HG03108 (cell line): ENCODE data around the gene TMEM181.

Source experiments
- ATAC-seq: cut with Tn5 transposase; IDR thresholded peaks from one replicate; pipeline ENCODE4 v1.9.1; 2021; ENCODE audit warnings: moderate library complexity; ENCODE audit not compliant: unreplicated experiment

TMEM181 gene

GRCh38 chr6:158561938-158562337 is 2.0 kb downstream of the TMEM181 start:
- ATAC-seq: no peak

GRCh38 chr6:158564243-158565121 is 4.6 kb downstream of the TMEM181 start:
- ATAC-seq: no peak

DNA sequence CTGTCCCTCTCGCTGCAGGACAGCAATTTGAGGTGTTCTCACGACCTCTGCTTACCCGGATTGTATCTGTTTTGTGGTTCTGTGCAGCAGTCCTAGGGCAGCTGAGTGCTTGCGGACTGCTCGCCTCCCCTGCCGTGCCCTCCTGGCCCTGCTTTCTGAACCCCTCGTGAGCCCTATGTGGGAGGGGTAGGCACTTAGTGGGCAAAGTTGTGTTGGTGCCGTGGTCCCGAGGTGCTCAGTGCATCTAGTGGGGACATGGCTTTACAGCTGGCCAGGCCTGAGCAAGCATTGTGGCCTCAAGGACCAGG is 5.2 kb downstream of the TMEM181 start:
- ATAC-seq: no peak

GRCh38 chr6:158565482-158566040 is 5.7 kb downstream of the TMEM181 start:
- no peak for ATAC-seq

DNA sequence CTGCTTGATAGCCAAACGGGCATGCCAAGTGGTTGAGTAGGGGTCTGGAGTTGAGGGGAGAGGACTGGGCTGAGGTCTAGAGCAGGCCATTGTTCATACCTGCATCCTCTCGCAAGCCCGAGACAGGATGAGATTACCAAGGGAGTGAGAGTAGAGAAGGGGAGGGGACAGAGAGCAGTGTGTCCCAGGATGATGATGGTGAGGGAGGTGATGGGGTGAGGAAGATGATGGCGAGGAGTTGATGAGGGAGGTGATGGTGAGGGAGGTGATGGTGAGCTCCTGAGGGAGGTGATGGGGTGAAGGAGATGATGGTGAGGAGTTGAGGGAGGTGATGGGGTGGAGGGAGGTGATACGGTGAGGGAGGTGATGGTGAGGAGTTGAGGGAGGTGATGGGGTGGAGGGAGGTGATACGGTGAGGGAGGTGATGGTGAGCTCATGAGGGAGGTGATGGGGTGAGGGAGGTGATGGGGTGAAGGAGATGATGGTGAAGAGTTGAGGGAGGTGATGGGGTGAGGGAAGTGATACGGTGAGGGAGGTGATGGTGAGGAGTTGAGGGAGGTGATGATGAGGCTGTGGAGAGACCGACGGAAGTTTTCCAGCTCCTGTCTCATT is 6.4 kb downstream of the TMEM181 start:
- no peak for ATAC-seq

GRCh38 chr6:158567152-158567551 is 7.3 kb downstream of the TMEM181 start:
- no peak for ATAC-seq

- no peak for ATAC-seq
Observed at GRCh38 chr6:158567871-158568401, 8.0 kb downstream of the TMEM181 start.

DNA sequence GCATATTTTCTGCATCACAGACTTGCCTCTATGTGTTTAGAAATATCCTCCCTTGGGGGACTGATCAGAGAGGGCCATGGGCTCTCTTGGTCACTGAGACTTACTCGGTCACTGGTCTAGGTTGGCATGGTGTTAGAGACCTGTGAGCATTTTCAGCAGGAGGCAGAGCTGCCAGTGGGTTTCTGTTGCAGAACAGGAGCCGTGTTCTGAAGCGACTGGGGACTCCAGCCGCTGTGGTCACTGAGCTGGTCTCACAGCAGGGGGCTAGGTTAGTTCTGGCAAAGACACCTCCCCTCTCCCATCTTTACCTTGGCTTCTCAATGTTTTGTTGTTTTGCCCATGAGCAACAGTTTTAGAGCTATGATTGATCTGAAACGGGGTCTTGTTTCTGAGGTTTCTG is 8.7 kb downstream of the TMEM181 start:
- no peak for ATAC-seq

GRCh38 chr6:158569036-158569435 is 9.1 kb downstream of the TMEM181 start:
- no peak for ATAC-seq

GRCh38 chr6:158570681-158570962 is 10.7 kb downstream of the TMEM181 start:
- ATAC-seq: no peak

- no peak for ATAC-seq
Observed at GRCh38 chr6:158571826-158572652, 12.1 kb downstream of the TMEM181 start.

GRCh38 chr6:158572653-158573541 is 13.0 kb downstream of the TMEM181 start:
- no peak for ATAC-seq

GRCh38 chr6:158573542-158573931 is 13.6 kb downstream of the TMEM181 start:
- ATAC-seq: no peak

DNA sequence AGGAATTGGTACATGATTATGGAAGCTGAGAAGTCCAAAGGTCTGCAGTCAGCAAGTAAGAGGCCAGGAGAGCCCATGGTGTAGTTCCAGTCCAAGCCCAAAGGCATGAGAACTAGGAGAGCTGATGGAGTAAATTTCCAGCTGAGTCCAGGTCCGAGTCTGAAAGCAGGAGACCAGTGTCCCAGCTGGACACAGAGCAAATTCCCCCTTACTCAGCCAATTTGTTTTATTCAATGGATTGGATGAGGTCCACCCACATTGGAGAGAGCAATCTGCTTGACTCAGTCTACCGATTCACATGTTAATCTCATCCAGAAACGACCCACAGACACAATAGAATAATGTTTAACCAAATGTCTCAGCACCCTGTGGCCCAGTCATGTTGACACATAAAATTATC is 14.9 kb downstream of the TMEM181 start:
- ATAC-seq: no peak

- no peak for ATAC-seq
Observed at GRCh38 chr6:158575550-158575949, 15.7 kb downstream of the TMEM181 start.

- ATAC-seq: no peak
Observed at GRCh38 chr6:158584236-158584651, 24.4 kb downstream of the TMEM181 start.

GRCh38 chr6:158586652-158587051 is 26.8 kb downstream of the TMEM181 start:
- ATAC-seq: no peak

GRCh38 chr6:158589366-158589765 is 29.5 kb downstream of the TMEM181 start:
- ATAC-seq: no peak

DNA sequence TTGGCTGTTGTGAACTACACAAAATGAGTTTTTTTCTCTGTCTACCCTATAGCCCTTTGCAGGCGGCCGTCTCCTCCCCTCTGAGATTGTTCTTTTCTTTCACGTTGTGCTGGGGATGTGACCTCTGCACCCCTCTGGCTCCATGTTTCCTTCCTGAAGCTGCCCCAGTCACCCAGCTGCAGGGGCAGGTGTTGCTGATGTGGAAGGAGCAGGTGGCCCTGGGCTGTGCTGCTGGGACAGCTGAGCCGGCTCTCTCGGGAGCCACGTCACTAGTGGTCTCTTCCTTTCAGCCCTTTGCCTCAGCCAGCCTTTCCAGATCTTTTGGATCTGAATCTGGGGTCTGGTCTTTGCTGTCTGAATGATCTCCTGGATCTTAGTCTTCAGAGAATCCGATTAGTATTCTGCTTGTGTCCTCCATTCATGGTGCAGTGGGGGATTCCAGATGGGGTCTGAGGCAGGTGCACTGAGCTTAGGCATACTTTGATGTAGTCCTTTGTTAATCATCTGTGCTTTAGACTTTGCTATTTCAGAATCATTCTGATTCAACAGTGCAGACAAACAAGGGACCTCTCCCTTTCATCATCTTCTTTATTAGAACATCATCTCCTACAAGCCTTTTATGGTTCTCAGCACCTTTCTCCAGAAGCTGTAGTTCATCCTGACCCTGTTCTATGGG is 31.4 kb downstream of the TMEM181 start:
- ATAC-seq: no peak

DNA sequence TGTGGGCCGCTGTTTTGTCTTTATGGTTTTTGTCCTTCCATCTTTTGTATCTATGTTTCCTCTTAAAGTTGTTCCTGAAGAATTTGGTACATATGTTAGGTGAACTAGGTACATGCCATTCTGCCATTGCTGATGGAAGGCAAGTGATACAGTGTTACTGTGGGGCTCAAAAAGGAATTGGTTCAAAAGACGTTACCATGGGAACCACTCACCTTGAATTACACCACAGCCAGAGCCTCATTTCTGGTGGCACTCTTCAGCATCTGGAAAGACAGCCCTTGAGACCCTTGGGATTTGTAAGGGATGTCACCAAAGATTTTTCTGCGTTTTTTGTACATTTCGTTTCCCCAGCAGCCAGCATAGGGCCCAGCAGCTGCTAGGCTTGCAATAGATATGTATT is 31.9 kb downstream of the TMEM181 start:
- no peak for ATAC-seq
